ENCODE results near the gene ZDHHC22.

DNA sequence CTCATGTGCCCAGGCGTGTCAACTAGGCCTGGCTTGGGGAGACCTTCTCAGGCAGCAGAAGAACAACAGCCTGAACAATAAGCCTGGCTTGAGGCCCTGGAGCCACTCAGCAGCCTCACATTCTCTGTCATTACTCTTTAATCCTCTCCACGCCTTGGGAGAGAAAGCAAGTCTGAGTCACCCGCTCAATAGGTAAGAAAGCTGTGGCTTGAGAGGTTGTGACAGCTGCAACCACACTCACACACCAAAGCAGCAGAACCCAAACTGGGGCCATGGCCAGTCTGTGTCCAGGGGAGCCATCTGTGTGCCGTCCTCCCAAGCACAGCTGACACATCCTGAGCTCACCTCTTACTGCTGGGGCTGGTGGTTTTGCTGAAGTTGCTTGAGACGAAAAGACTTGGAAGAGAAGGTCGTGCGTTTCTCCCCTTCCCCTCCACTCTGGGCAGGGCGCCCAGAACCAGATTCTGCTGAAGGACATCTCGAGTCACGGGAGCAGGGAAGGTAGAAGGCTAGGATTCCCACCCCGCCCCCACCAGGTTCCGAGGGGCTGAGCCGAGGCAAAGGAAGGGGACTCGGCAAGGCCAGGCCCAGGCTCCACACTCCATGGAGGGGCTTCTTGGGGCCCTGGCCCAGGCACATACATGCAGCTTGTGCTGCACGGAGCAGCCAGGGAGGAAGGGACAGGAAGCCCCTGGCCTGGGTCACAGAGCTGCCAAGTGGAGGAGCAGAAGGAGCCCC is 45.5 kb upstream of the ZDHHC22 start:
- TF ChIP-seq, protein P1, sequence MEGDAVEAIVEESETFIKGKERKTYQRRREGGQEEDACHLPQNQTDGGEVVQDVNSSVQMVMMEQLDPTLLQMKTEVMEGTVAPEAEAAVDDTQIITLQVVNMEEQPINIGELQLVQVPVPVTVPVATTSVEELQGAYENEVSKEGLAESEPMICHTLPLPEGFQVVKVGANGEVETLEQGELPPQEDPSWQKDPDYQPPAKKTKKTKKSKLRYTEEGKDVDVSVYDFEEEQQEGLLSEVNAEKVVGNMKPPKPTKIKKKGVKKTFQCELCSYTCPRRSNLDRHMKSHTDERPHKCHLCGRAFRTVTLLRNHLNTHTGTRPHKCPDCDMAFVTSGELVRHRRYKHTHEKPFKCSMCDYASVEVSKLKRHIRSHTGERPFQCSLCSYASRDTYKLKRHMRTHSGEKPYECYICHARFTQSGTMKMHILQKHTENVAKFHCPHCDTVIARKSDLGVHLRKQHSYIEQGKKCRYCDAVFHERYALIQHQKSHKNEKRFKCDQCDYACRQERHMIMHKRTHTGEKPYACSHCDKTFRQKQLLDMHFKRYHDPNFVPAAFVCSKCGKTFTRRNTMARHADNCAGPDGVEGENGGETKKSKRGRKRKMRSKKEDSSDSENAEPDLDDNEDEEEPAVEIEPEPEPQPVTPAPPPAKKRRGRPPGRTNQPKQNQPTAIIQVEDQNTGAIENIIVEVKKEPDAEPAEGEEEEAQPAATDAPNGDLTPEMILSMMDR (IDR thresholded peaks at IDR 0.05; ENCODE audit: insufficient read depth, low read length), result no peak
- no peak for TF ChIP-seq POLR2AphosphoS5 (IDR thresholded peaks at IDR 0.05; ENCODE audit: low read depth)
- TF ChIP-seq GABPA (IDR thresholded peaks at IDR 0.05; ENCODE audit: low read depth), result no peak
- TF ChIP-seq, protein P2, sequence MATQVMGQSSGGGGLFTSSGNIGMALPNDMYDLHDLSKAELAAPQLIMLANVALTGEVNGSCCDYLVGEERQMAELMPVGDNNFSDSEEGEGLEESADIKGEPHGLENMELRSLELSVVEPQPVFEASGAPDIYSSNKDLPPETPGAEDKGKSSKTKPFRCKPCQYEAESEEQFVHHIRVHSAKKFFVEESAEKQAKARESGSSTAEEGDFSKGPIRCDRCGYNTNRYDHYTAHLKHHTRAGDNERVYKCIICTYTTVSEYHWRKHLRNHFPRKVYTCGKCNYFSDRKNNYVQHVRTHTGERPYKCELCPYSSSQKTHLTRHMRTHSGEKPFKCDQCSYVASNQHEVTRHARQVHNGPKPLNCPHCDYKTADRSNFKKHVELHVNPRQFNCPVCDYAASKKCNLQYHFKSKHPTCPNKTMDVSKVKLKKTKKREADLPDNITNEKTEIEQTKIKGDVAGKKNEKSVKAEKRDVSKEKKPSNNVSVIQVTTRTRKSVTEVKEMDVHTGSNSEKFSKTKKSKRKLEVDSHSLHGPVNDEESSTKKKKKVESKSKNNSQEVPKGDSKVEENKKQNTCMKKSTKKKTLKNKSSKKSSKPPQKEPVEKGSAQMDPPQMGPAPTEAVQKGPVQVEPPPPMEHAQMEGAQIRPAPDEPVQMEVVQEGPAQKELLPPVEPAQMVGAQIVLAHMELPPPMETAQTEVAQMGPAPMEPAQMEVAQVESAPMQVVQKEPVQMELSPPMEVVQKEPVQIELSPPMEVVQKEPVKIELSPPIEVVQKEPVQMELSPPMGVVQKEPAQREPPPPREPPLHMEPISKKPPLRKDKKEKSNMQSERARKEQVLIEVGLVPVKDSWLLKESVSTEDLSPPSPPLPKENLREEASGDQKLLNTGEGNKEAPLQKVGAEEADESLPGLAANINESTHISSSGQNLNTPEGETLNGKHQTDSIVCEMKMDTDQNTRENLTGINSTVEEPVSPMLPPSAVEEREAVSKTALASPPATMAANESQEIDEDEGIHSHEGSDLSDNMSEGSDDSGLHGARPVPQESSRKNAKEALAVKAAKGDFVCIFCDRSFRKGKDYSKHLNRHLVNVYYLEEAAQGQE (IDR thresholded peaks at IDR 0.05; ENCODE audit: insufficient replicate concordance, low read depth), result no peak
- TF ChIP-seq SPI1 (IDR thresholded peaks at IDR 0.05; ENCODE audit: borderline replicate concordance, low read depth), result no peak
